Activated T-helper 1 cell treated with Interleukin-2 at 50 U/mL for 16 hours (primary cell): Measurements from ENCODE around the gene MAST1.
"Not testable (repeated sequence)": the region's sequence is repeated elsewhere in the genome, so short reads cannot be mapped to it uniquely, and the experiment has no call there.

ENCODE experiments used
- DNase-seq: peaks from one replicate; pipeline ENCODE4 v3.0.0-alpha.2; 2020; ENCODE audit warnings: low read depth

The MAST1 gene

DNA sequence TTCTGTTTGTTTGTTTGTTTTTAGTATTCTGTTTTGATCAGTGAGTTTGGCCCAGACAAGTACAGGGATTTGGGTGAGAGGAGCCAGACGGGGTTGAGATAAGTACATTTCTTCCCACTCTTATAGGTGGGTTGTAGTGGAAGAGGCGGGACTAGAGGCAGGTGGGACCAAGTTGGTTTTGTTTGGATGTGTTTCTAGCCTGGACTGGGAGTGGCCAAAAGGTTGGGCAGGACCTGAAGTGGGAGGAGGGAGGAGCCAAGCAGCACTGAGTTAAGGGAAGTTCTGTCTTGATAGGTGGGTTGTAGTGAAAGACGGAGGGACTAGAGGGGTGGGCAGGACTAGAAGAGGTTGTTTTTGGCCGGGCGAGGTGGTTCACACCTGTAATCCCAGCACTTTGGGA, 33.9 kb downstream of the MAST1 start:
- no peak for DNase-seq

- DNase-seq, result peak; percentile 33
Observed at GRCh38 chr19:12872941-12873890, 34.9 kb downstream of the MAST1 start.

DNA sequence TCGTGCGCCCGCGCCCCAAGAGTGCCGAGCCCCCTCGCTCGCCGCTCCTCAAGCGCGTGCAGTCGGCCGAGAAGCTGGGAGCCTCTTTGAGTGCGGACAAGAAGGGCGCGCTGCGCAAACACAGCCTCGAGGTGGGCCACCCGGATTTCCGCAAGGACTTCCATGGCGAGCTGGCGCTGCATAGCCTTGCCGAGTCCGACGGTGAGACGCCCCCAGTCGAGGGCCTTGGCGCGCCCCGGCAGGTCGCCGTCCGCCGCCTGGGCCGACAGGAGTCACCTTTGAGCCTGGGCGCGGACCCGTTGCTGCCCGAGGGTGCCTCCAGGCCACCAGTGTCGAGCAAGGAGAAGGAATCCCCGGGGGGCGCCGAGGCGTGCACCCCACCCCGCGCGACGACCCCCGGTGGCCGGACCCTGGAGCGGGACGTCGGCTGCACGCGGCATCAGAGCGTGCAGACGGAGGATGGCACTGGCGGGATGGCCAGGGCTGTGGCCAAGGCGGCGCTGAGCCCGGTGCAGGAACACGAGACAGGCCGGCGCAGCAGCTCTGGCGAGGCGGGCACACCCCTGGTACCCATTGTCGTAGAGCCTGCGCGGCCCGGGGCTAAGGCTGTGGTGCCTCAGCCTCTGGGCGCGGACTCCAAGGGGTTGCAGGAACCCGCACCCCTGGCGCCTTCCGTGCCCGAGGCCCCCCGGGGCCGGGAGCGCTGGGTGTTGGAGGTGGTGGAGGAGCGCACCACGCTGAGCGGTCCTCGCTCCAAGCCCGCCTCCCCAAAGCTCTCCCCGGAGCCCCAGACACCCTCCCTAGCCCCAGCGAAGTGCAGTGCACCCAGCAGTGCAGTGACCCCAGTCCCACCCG, 35.8 kb downstream of the MAST1 start:
- no peak for DNase-seq

DNA sequence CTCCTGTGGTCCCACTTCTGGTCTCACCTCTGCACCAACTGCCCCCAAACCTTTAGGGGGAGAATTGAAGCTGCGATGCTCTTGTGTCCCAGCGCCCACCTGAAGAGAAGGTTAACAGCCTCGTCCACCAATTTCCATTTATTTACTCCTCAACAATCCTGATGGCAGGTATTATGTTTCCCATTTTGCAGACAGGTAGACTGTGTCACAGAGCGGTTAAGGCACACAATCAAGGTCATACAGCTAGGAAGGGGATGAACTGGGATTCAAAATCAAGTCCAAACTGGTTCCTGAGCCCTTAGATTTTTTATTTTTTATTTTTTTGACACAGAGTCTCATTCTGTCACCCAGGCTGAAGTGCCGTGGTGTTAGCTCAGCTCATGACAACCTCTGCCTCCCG, 36.8 kb downstream of the MAST1 start:
- no peak for DNase-seq

DNA sequence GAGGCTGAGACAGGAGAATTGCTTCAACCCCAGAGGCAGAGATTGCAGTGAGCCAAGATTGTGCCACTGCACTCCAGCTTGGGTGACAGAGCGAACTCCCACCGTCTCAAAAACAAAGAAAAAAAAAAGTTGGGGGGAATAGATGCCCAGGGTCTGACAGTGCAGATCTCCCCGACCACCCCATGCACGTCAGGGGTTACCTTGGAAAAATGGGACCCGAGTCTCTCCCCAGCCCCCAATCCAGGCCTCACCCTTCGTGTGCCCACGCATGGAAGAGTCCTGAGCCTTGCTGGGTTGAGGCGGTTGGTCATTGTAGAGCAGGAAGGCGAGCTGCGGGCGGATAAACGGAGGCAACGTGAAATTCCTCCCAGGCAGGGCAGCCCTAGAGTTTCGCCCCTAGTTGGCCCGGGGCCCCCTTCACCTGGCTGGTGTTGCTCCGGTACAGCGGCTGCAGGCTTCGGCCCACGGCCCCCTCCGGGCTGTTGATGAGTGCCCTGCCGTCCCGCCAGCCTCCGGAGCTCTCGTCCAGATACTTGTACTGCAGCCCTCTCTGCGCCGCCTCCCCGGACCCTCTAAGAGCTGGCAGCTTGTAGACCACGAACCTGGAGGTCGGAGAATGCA, 42.3 kb downstream of the MAST1 start:
- no peak for DNase-seq

GRCh38 chr19:12881172-12881808, 43.0 kb downstream of the MAST1 start, which contains the start of gene DNASE2:
Gene DNASE2, minus strand, starts transcription at chr19:12881449. Its CDS starts 74 bp downstream, at chr19:12881375.
- DNase-seq, result peak; percentile 79

- no peak for DNase-seq
Observed at GRCh38 chr19:12882589-12882988, 44.3 kb downstream of the MAST1 start.

GRCh38 chr19:12884202-12884601, 45.9 kb downstream of the MAST1 start:
- DNase-seq, result no peak

- no peak for DNase-seq
Observed at GRCh38 chr19:12884627-12884925, 46.3 kb downstream of the MAST1 start.

GRCh38 chr19:12884926-12885748, 46.8 kb downstream of the MAST1 start:
- peak; percentile 79 for DNase-seq

GRCh38 chr19:12885749-12886650, 47.7 kb downstream of the MAST1 start:
- DNase-seq, result no peak

- no peak for DNase-seq
Observed at GRCh38 chr19:12886651-12886968, 48.3 kb downstream of the MAST1 start.

GRCh38 chr19:12886969-12887747, 48.8 kb downstream of the MAST1 start, which contains the start of gene KLF1:
Gene KLF1, minus strand, starts transcription at chr19:12887201. Its CDS starts 61 bp downstream, at chr19:12887140.
- DNase-seq, result no peak

GRCh38 chr19:12888006-12888603, 49.8 kb downstream of the MAST1 start:
- no peak for DNase-seq

- not testable (repeated sequence) for DNase-seq
Observed at GRCh38 chr19:12890299-12890786, 52.0 kb downstream of the MAST1 start.

DNA sequence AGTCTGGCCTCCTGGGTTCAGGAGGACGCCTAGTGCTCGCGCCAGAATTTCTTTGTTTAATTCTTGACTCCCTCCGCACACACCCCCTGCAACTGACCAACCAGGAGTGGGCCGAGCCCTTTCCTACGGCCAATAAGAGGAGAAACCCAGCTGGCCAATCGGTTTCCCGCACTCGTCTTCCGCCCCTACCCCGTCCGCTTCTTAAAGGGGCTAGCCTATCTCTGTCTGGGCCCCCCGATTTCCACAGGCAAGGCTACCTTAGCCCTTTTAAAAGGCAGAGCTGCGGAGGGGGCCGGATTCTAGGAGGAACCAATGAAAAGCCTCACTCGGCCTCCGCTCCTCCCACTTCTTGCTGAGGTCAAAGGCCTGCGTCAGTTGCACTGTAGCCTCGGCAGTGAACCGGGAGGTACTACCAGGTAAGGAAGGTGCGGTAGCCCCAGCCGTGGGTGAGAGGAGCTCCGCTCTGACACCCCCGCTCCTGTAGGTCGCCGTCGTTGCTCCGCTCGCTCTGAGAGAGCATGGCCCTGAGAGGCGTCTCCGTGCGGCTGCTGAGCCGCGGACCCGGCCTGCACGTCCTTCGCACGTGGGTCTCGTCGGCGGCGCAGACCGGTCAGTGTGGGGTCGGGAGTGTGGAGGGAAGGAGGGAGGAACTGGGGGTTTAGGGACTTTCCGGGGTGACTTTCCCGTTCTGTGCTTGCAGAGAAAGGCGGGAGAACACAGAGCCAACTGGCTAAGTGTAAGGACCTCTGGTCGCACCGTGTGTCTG, 52.7 kb downstream of the MAST1 start, which contains the start of gene GCDH:
Gene GCDH (plus strand): TSS at position 374 of the 766 bp plus-strand sequence. CDS start 145 bp downstream, at position 519.
- DNase-seq, result peak; percentile 92

DNA sequence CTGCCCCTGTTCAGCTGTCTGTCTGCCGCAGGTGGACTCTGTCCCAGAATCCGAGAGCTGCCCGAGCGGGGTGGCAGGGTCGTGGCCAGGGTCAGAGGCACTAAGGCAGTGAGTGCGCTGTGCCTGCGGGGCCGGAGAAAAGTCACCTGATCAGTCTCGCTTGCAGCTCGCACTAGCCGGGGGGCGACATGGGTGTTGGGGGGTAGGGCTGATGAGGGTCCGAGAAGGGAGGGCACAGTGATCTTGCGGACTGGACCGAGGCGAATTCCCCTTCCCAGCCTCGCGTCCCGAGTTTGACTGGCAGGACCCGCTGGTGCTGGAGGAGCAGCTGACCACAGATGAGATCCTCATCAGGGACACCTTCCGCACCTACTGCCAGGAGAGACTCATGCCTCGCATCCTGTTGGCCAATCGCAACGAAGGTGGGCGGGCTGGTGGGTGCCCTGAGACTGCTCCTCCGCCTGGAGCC, 53.3 kb downstream of the MAST1 start:
- no peak for DNase-seq

GRCh38 chr19:12893582-12893981, 55.3 kb downstream of the MAST1 start:
- no peak for DNase-seq
